Kidney tubule cell (primary cell): ENCODE results near the gene PTGS1.
"Not testable (repeated sequence)": the region's sequence is repeated elsewhere in the genome, so short reads cannot be mapped to it uniquely, and the experiment has no call there.

Experiments used
- DNase-seq: peaks from one replicate; pipeline ENCODE4 v3.0.0-alpha.2; 2018; ENCODE audit warnings: low spot score

Gene PTGS1

GRCh38 chr9:122398371-122398924 is 27.6 kb downstream of the PTGS1 start:
- DNase-seq, result no peak

- no peak for DNase-seq
Observed at GRCh38 chr9:122401896-122402295, 31.1 kb downstream of the PTGS1 start.

GRCh38 chr9:122402403-122402871 is 31.6 kb downstream of the PTGS1 start:
- peak; percentile 95 for DNase-seq

- DNase-seq, result peak; percentile 33
Observed at GRCh38 chr9:122402874-122403273, 32.0 kb downstream of the PTGS1 start.

GRCh38 chr9:122403381-122404000 is 32.7 kb downstream of the PTGS1 start:
- peak; percentile 26 for DNase-seq

- not testable (repeated sequence) for DNase-seq
Observed at GRCh38 chr9:122405304-122406069, 34.7 kb downstream of the PTGS1 start.

- no peak for DNase-seq
Observed at GRCh38 chr9:122406070-122406890, 35.5 kb downstream of the PTGS1 start.

GRCh38 chr9:122414108-122414507 is 43.3 kb downstream of the PTGS1 start:
- not testable (repeated sequence) for DNase-seq

- DNase-seq, result no peak
Observed at GRCh38 chr9:122418016-122418415, 47.2 kb downstream of the PTGS1 start.

- DNase-seq, result no peak
Observed at GRCh38 chr9:122420315-122420714, 49.5 kb downstream of the PTGS1 start.

- DNase-seq, result no peak
Observed at GRCh38 chr9:122425087-122425486, 54.3 kb downstream of the PTGS1 start.

GRCh38 chr9:122426723-122427122 is 55.9 kb downstream of the PTGS1 start:
- DNase-seq, result no peak

- DNase-seq, result no peak
Observed at GRCh38 chr9:122442568-122442967, 71.7 kb downstream of the PTGS1 start.

- DNase-seq, result no peak
Observed at GRCh38 chr9:122444041-122444733, 73.4 kb downstream of the PTGS1 start.
